Nephron (organoid): Measurements from ENCODE around the gene GHR.

ENCODE experiments used
- H3K27ac Mint-ChIP-seq, 3 experiments: 2 replicates each; pipeline ENCODE4 v1.8.0; 2020; ENCODE audit warnings: mixed read lengths in 3 of 3, mild to moderate bottlenecking in 2 of 3, moderate library complexity in 1 of 3
- H3K27me3 Mint-ChIP-seq: 2 replicates; pipeline ENCODE4 v1.8.0; 2021; ENCODE audit warnings: low read depth, mild to moderate bottlenecking, moderate library complexity, mixed read lengths
- H3K36me3 Mint-ChIP-seq: 2 replicates; pipeline ENCODE4 v1.8.0; 2020; ENCODE audit warnings: low read depth, mixed read lengths
- H3K4me1 Mint-ChIP-seq: 2 replicates; pipeline ENCODE4 v1.8.0; 2020; ENCODE audit warnings: mixed read lengths
- H3K4me3 Mint-ChIP-seq, 3 experiments: 2 replicates each; pipeline ENCODE4 v1.8.0; 2020; ENCODE audit warnings: mild to moderate bottlenecking in 3 of 3, mixed read lengths in 3 of 3, moderate library complexity in 2 of 3
- H3K9me3 Mint-ChIP-seq: 2 replicates; pipeline ENCODE4 v1.8.0; 2020; ENCODE audit warnings: mixed read lengths
- TF ChIP-seq, protein P1 (sequence below), 3 experiments: fragments of 200-600 bp; sonication (generic); IDR thresholded peaks; one replicate each; pipeline ENCODE4 v1.5.0; 2021; ENCODE audit warnings: antibody characterized with exemption in 3 of 3; ENCODE audit not compliant: unreplicated experiment in 3 of 3

Gene GHR

GRCh38 chr5:42403236-42403635 is 20.0 kb upstream of the GHR start:
- H3K9me3 Mint-ChIP-seq: no peaks in the 10 kb centered on the region
- peaks cover 7% of the 10 kb centered on the region for H3K4me1 Mint-ChIP-seq
- no peak overlapping the region for H3K27ac Mint-ChIP-seq
- TF ChIP-seq, protein P1, sequence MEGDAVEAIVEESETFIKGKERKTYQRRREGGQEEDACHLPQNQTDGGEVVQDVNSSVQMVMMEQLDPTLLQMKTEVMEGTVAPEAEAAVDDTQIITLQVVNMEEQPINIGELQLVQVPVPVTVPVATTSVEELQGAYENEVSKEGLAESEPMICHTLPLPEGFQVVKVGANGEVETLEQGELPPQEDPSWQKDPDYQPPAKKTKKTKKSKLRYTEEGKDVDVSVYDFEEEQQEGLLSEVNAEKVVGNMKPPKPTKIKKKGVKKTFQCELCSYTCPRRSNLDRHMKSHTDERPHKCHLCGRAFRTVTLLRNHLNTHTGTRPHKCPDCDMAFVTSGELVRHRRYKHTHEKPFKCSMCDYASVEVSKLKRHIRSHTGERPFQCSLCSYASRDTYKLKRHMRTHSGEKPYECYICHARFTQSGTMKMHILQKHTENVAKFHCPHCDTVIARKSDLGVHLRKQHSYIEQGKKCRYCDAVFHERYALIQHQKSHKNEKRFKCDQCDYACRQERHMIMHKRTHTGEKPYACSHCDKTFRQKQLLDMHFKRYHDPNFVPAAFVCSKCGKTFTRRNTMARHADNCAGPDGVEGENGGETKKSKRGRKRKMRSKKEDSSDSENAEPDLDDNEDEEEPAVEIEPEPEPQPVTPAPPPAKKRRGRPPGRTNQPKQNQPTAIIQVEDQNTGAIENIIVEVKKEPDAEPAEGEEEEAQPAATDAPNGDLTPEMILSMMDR (IDR thresholded peaks at IDR 0.05; ENCODE audit: unreplicated experiment in 3 of 3): no peak
- H3K27me3 Mint-ChIP-seq: no peaks in the 10 kb centered on the region
- no peaks in the 10 kb centered on the region for H3K36me3 Mint-ChIP-seq
- H3K4me3 Mint-ChIP-seq: no peak overlapping the region

DNA sequence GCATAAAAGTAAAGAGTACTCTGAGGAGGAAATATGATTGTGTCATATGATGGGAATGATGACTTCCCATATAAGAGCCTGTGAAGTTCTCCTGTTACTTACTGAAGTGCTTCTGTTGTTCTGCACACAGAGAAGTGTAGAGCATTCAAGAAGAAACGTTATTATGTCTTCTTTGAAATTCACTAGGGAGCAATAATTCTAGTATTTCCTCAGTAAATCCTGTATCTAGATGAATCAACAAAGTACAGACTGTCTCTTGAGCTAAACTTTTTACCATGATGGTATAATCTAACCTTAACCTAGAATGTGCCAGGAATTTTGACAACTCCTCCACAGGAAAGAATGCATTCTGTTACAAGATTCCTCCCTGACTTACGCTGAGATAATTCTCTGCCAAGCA is 18.9 kb upstream of the GHR start:
- Mint-ChIP-seq H3K4me1 (peaks cover 7% of the 10 kb centered on the region), H3K9me3 (no peaks in the 10 kb centered on the region), H3K4me3 (no peak overlapping the region), H3K27ac (peak overlapping the region in 1 of 3 experiments; percentile 59), H3K27me3 (no peaks in the 10 kb centered on the region), H3K36me3 (no peaks in the 10 kb centered on the region)
- TF ChIP-seq, protein P1 (IDR thresholded peaks at IDR 0.05; ENCODE audit: unreplicated experiment in 3 of 3): no peak

- Mint-ChIP-seq H3K27ac (no peak overlapping the region), H3K4me3 (no peak overlapping the region), H3K36me3 (no peaks in the 10 kb centered on the region), H3K27me3 (peaks cover 13% of the 10 kb centered on the region), H3K4me1 (no peaks in the 10 kb centered on the region), H3K9me3 (peaks cover 19% of the 10 kb centered on the region)
- TF ChIP-seq, protein P1 (IDR thresholded peaks at IDR 0.05; ENCODE audit: unreplicated experiment in 3 of 3): no peak
These were observed 3.9 kb upstream of the GHR start for GRCh38 chr5:42419294-42419693.

GRCh38 chr5:42422656-42423280 is 471 bp upstream of the GHR start:
- Mint-ChIP-seq H3K27ac (no peak overlapping the region), H3K27me3 (no peaks in the 10 kb centered on the region), H3K36me3 (no peaks in the 10 kb centered on the region), H3K9me3 (no peaks in the 10 kb centered on the region), H3K4me1 (peaks cover 4% of the 10 kb centered on the region), H3K4me3 (peak overlapping the region in 1 of 3 experiments; percentile 17)
- TF ChIP-seq, protein P1 (IDR thresholded peaks at IDR 0.05; ENCODE audit: unreplicated experiment in 3 of 3): no peak

- Mint-ChIP-seq H3K36me3 (no peaks in the 10 kb centered on the region), H3K27me3 (no peaks in the 10 kb centered on the region), H3K4me1 (peaks cover 12% of the 10 kb centered on the region), H3K9me3 (peaks cover 3% of the 10 kb centered on the region), H3K4me3 (peak overlapping the region in 1 of 3 experiments; percentile 15), H3K27ac (peak overlapping the region in 1 of 3 experiments; percentile 49)
- TF ChIP-seq, protein P1 (IDR thresholded peaks at IDR 0.05; ENCODE audit: unreplicated experiment in 3 of 3): no peak
These were observed 2.8 kb downstream of the GHR start for GRCh38 chr5:42426016-42426415.

DNA sequence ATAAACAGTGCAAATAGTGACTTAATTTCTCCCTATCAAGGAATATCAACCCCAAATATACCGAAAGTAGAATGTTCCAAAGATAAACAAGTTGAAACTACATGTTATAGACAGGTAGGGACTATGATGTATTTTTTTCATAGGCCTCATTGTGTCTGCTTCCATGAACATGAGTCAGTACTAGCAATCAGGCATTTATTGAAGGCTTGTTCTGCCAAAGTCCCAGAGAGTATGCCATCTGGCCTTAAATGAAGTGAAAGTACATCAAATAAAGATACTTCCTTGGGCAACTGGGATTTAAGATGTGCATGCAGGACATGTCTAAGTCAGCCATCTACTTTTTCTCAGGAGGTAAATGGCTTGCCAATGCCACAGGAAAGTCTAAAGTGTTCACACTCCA is 6.5 kb downstream of the GHR start:
- Mint-ChIP-seq H3K4me1 (peaks cover 16% of the 10 kb centered on the region), H3K27me3 (no peaks in the 10 kb centered on the region), H3K36me3 (no peaks in the 10 kb centered on the region), H3K9me3 (peaks cover 3% of the 10 kb centered on the region), H3K4me3 (no peak overlapping the region), H3K27ac (no peak overlapping the region)
- TF ChIP-seq, protein P1 (IDR thresholded peaks at IDR 0.05; ENCODE audit: unreplicated experiment in 3 of 3): no peak
